ENCODE results near the gene SYNGAP1. TPM values are rescaled to one million over a fixed set of nuclear protein-coding genes. Genes with fewer than 3 reads are reported as not detected.

SYNGAP1 gene
- total and polyA plus RNA-seq, 12 donors = 3.1 to 10.2 (median 5.7) TPM

DNA sequence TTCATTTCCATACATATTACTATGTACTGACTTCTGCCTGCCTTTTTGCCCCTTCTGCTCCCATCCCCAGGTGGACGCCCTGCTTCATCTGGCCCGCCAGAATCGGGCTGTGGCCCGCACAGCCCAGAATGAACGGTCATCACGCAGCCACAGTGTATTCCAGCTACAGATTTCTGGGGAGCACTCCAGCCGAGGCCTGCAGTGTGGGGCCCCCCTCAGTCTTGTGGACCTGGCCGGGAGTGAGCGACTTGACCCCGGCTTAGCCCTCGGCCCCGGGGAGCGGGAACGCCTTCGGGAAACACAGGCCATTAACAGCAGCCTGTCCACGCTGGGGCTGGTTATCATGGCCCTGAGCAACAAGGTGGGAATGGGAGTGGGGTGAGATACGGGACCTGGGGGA, 13.7 kb upstream of the SYNGAP1 start:
- intact Hi-C loops (cut with DNase I) = no loop called here
- DNase-seq (no peak), ATAC-seq (no peak)
- no peaks in the 10 kb centered on the region for H3K27me3 ChIP-seq
- peaks cover 0 to 4% (median 0%) of the 10 kb centered on the region in 9 donors for H3K4me1 ChIP-seq
- 96 to 99% methylated on average over 17 of the region's 17 CpGs for WGBS, 2 donors
- H3K27ac ChIP-seq = no peak overlapping the region
- no peak overlapping the region for H3K4me3 ChIP-seq
- H3K9me3 ChIP-seq = no peaks in the 10 kb centered on the region
- H3K36me3 ChIP-seq = peaks cover 0 to 28% (median 0%) of the 10 kb centered on the region in 9 donors
- TF ChIP-seq, protein P1, sequence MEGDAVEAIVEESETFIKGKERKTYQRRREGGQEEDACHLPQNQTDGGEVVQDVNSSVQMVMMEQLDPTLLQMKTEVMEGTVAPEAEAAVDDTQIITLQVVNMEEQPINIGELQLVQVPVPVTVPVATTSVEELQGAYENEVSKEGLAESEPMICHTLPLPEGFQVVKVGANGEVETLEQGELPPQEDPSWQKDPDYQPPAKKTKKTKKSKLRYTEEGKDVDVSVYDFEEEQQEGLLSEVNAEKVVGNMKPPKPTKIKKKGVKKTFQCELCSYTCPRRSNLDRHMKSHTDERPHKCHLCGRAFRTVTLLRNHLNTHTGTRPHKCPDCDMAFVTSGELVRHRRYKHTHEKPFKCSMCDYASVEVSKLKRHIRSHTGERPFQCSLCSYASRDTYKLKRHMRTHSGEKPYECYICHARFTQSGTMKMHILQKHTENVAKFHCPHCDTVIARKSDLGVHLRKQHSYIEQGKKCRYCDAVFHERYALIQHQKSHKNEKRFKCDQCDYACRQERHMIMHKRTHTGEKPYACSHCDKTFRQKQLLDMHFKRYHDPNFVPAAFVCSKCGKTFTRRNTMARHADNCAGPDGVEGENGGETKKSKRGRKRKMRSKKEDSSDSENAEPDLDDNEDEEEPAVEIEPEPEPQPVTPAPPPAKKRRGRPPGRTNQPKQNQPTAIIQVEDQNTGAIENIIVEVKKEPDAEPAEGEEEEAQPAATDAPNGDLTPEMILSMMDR (IDR thresholded peaks at IDR 0.05) = no peak

DNA sequence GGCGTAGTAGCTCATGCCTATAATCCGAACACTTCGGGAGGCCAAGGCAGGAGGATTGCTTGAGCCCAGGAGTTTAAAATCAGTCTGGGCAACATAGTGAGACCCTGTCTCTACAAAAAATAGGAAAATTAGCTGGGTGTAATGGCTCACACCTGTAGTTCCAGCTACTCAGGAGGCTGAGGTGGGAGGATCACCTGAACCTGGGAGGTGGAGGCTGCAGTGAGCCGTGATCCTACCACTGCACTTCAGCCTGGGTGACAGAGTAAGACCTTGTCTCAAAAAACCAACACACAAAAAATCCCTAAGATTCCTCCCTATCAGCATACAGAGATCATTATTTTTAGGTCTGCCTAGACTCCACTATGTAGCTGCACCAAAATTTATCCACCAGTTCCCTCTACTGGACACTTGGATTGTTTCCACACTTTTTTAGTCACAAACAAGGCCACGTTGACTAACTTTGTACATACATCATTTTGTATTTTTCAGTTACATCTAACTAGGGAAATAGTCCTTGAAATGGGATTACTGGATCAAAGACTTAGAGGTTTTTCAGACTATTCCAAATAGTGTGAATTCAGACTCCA, 12.6 kb upstream of the SYNGAP1 start:
- Histone ChIP-seq H3K27me3 (no peaks in the 10 kb centered on the region), H3K36me3 (peaks cover 0 to 29% (median 0%) of the 10 kb centered on the region in 9 donors), H3K27ac (no peak overlapping the region), H3K9me3 (no peaks in the 10 kb centered on the region), H3K4me3 (no peak overlapping the region), H3K4me1 (peaks cover 2 to 12% (median 9%) of the 10 kb centered on the region in 9 donors)
- intact Hi-C loops (cut with DNase I) = no loop called here
- WGBS, 2 donors = 75 to 76% methylated on average over 5 of the region's 5 CpGs
- ATAC-seq = no peak
- TF ChIP-seq, protein P1 (IDR thresholded peaks at IDR 0.05) = peak in 6 of 9 donors; percentile 13 to 46 (median 34)
- DNase-seq = no peak

DNA sequence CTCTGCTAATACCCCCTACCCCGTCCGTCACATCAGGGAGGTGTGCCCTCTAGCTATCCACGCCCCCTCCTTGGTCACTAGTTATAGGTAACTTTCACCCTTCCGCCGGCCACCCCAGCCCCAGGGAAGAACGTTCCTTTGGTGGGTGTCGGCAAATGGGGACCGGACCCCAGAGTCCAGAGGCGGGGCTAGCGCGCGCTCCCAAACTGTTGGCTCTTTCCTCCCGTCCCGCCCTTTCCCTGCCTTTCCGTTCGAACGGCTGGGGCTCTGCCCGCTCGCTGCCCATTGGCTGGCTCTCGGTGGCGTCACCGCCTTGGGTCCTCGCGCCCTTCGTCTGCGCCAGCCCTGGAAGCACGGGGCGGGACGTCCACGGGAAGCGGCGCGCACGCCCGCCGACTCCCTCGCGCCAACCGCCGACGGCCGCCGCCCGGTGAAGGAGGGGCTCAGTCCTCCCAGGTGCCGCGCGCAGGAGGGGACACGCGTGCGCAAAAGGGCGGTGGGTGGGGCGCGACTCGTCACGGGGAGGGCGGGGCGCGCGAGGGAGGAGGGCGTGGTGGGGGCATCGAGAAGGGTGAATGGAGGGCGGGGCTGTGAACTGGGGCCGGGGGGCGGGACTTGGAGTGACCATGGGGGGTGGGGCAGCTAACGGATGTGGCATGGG, 9.7 kb upstream of the SYNGAP1 start:
- TF ChIP-seq, protein P1 (IDR thresholded peaks at IDR 0.05) = no peak
- Histone ChIP-seq H3K4me3 (peak overlapping the region; percentile 74 to 100 (median 99)), H3K36me3 (peaks cover 0 to 33% (median 21%) of the 10 kb centered on the region in 9 donors), H3K4me1 (peaks cover 5 to 29% (median 19%) of the 10 kb centered on the region in 9 donors), H3K27ac (peak overlapping the region; percentile 93 to 100 (median 99)), H3K27me3 (no peaks in the 10 kb centered on the region), H3K9me3 (no peaks in the 10 kb centered on the region)
- intact Hi-C loops (cut with DNase I) = loop anchor here in 5 of 10 donors (1.0 to 10.0 kb wide), 5 partner anchors 8 to 1745 kb away; partner anchors contain the start of genes KIFC1 (in 3 of the 5), TAPBP (in 2 of the 5), ZBTB22 (in 2 of the 5) and C6orf47 (in 1 of the 5)
- DNase-seq (peak; percentile 97 to 99), ATAC-seq (peak; percentile 90 to 93 (median 91))
- 0% methylated on average over 54 to 64 of the region's 65 CpGs for WGBS, 2 donors
